H9 (cell line): Measurements from ENCODE around the gene NEK7. TPM values are rescaled to one million over a fixed set of nuclear protein-coding genes. Genes with fewer than 3 reads are reported as not detected.
A peak's percentile ranks its signal among the peaks of the same experiment; 100 is the strongest.

Experiments used
- DNase-seq: peaks from one replicate; pipeline ENCODE4 v3.0.0-alpha.2; 2017
- H2AFZ ChIP-seq: one replicate; pipeline ENCODE4 v1.6.1; 2013; ENCODE audit warnings: mild to moderate bottlenecking, low read length, control low read depth, moderate library complexity
- H2AK5ac ChIP-seq: 2 replicates; pipeline ENCODE4 v1.6.1; 2013; ENCODE audit warnings: low read length, control low read depth, mixed read lengths; ENCODE audit not compliant: insufficient read length
- H2BK120ac ChIP-seq: one replicate; pipeline ENCODE4 v1.6.1; 2013; ENCODE audit warnings: low read depth, mild to moderate bottlenecking, low read length, control low read depth, inconsistent platforms; ENCODE audit not compliant: poor library complexity, severe bottlenecking
- H2BK12ac ChIP-seq: 2 replicates; pipeline ENCODE4 v1.6.1; 2013; ENCODE audit warnings: low read length, control low read depth, mixed read lengths, low read depth; ENCODE audit not compliant: insufficient read length
- H2BK15ac ChIP-seq: 2 replicates; pipeline ENCODE4 v1.6.1; 2013; ENCODE audit warnings: low read depth, low read length, control low read depth
- H2BK20ac ChIP-seq: one replicate; pipeline ENCODE4 v1.6.1; 2013; ENCODE audit warnings: low read depth, mild to moderate bottlenecking, low read length, control low read depth, inconsistent platforms; ENCODE audit not compliant: poor library complexity, severe bottlenecking
- H2BK5ac ChIP-seq: 2 replicates; pipeline ENCODE4 v1.6.1; 2013; ENCODE audit warnings: low read length, control low read depth, mixed read lengths; ENCODE audit not compliant: insufficient read length
- H3K14ac ChIP-seq: 2 replicates; pipeline ENCODE4 v1.6.1; 2013; ENCODE audit warnings: low read length, control low read depth; ENCODE audit not compliant: insufficient read depth
- H3K18ac ChIP-seq: 2 replicates; pipeline ENCODE4 v1.6.1; 2013; ENCODE audit warnings: low read depth, mild to moderate bottlenecking, mixed read lengths, low read length, control low read depth; ENCODE audit not compliant: insufficient read length
- H3K23ac ChIP-seq: 2 replicates; pipeline ENCODE4 v1.6.1; 2013; ENCODE audit warnings: low read length, control low read depth, mixed read lengths, low read depth; ENCODE audit not compliant: insufficient read length
- H3K23me2 ChIP-seq: 2 replicates; pipeline ENCODE4 v1.6.1; 2013; ENCODE audit warnings: low read depth, mild to moderate bottlenecking, mixed read lengths, low read length, control low read depth; ENCODE audit not compliant: insufficient read length, poor library complexity, severe bottlenecking
- H3K27ac ChIP-seq: 2 replicates; pipeline ENCODE4 v1.5.1; 2013; ENCODE audit warnings: low read length, control low read depth, mixed read lengths, low read depth; ENCODE audit not compliant: insufficient read length
- H3K27me3 ChIP-seq: 2 replicates; pipeline ENCODE4 v1.6.1; 2013; ENCODE audit warnings: low read length, control low read depth, inconsistent platforms; ENCODE audit not compliant: insufficient read depth
- H3K4ac ChIP-seq: 2 replicates; pipeline ENCODE4 v1.6.1; 2013; ENCODE audit warnings: low read depth, mild to moderate bottlenecking, control low read depth, inconsistent platforms, low read length, moderate library complexity
- H3K4me1 ChIP-seq: 2 replicates; pipeline ENCODE4 v1.6.1; 2013; ENCODE audit warnings: low read length, control low read depth, inconsistent platforms; ENCODE audit not compliant: insufficient read depth
- H3K4me2 ChIP-seq: 2 replicates; pipeline ENCODE4 v1.6.1; 2013; ENCODE audit warnings: low read length, control low read depth, mixed read lengths; ENCODE audit not compliant: insufficient read length, insufficient read depth
- H3K56ac ChIP-seq: 2 replicates; pipeline ENCODE4 v1.6.1; 2013; ENCODE audit warnings: low read depth, mild to moderate bottlenecking, mixed read lengths, low read length, control low read depth; ENCODE audit not compliant: insufficient read length
- H3K79me1 ChIP-seq: 2 replicates; pipeline ENCODE4 v1.6.1; 2013; ENCODE audit warnings: low read depth, mild to moderate bottlenecking, moderate library complexity, low read length, control low read depth, inconsistent platforms; ENCODE audit not compliant: insufficient read depth, poor library complexity, severe bottlenecking
- H3K79me2 ChIP-seq: 2 replicates; pipeline ENCODE4 v1.6.1; 2013; ENCODE audit warnings: low read length, control low read depth, inconsistent platforms; ENCODE audit not compliant: insufficient read depth
- H3K9ac ChIP-seq: 2 replicates; pipeline ENCODE4 v1.6.1; 2013; ENCODE audit warnings: low read length, control low read depth, mixed read lengths; ENCODE audit not compliant: insufficient read length; ENCODE audit errors: extremely low read depth
- H3K9me3 ChIP-seq: one replicate; pipeline ENCODE4 v1.6.1; 2013; ENCODE audit warnings: low read depth, low read length, inconsistent platforms; ENCODE audit not compliant: control insufficient read depth
- H3T11ph ChIP-seq: one replicate; pipeline ENCODE4 v1.6.1; 2013; ENCODE audit warnings: mild to moderate bottlenecking, low read length, control low read depth, inconsistent platforms
- H4K20me1 ChIP-seq: one replicate; pipeline ENCODE4 v1.6.1; 2013; ENCODE audit not compliant: control insufficient read depth, insufficient read length, insufficient read depth
- H4K5ac ChIP-seq: 2 replicates; pipeline ENCODE4 v1.6.1; 2013; ENCODE audit warnings: low read depth, mild to moderate bottlenecking, mixed read lengths, low read length, control low read depth; ENCODE audit not compliant: insufficient read length
- H4K8ac ChIP-seq: replicated peaks from 2 replicates; pipeline ENCODE4 v1.6.1; 2013; ENCODE audit warnings: low read length, control low read depth, mixed read lengths, low read depth; ENCODE audit not compliant: insufficient read length
- H4K91ac ChIP-seq: 2 replicates; pipeline ENCODE4 v1.6.1; 2013; ENCODE audit warnings: low read depth, mild to moderate bottlenecking, moderate library complexity, mixed read lengths, low read length, control low read depth; ENCODE audit not compliant: insufficient read length
- H3K27ac Mint-ChIP-seq, 3 experiments: 2 replicates in 2 of 3; 3 replicates in 1 of 3; pipeline ENCODE4 v1.8.0; 2020 to 2021; ENCODE audit warnings: mixed read lengths in 3 of 3, mild to moderate bottlenecking in 1 of 3, moderate library complexity in 1 of 3
- H3K27me3 Mint-ChIP-seq: 2 replicates; pipeline ENCODE4 v1.8.0; 2021; ENCODE audit warnings: low read depth, mild to moderate bottlenecking, moderate library complexity, mixed read lengths
- H3K36me3 Mint-ChIP-seq, 3 experiments: 2 replicates in 2 of 3; 3 replicates in 1 of 3; pipeline ENCODE4 v1.8.0; 2020 to 2021; ENCODE audit warnings: low read depth in 3 of 3, mixed read lengths in 3 of 3; ENCODE audit not compliant: insufficient read depth in 1 of 3
- H3K4me1 Mint-ChIP-seq, 2 experiments: 2 replicates each; pipeline ENCODE4 v1.8.0; 2020; ENCODE audit warnings: mixed read lengths in 2 of 2
- H3K4me3 Mint-ChIP-seq, 2 experiments: 2 replicates in 1 of 2; 3 replicates in 1 of 2; pipeline ENCODE4 v1.8.0; 2020 to 2021; ENCODE audit warnings: mild to moderate bottlenecking in 2 of 2, mixed read lengths in 2 of 2, moderate library complexity in 1 of 2
- H3K9me3 Mint-ChIP-seq, 2 experiments: 2 replicates in 1 of 2; 3 replicates in 1 of 2; pipeline ENCODE4 v1.8.0; 2020; ENCODE audit warnings: mild to moderate bottlenecking in 2 of 2, mixed read lengths in 2 of 2, moderate library complexity in 1 of 2
- CTCF ChIP-seq: fragments of 200-600 bp; sonication (generic); conservative IDR thresholded peaks from 3 replicates; pipeline ENCODE4 v1.8.0; 2021; ENCODE audit warnings: antibody characterized with exemption, mild to moderate bottlenecking
- WGBS: extraction: QIAGEN DNeasy Blood & Tissue Kit; methylation state at CpG from one replicate; pipeline ENCODE4 v1.1.7; 2013; ENCODE audit warnings: missing lambda C conversion rate, low lambda C conversion rate, mixed read lengths; ENCODE audit not compliant: insufficient read length; ENCODE audit errors: extremely low coverage; 5-methylcytosine and 5-hydroxymethylcytosine counted together
- total RNA-seq: library from RNA; stranded (reverse); gene quantifications from 2 replicates; pipeline ENCODE4 v1.2.1, GENCODE V29; 2021

NEK7 gene
- total RNA-seq, 1 experiment from 2014 or later: 9.6 TPM

- Mint-ChIP-seq H3K36me3 (no peaks in the 10 kb centered on the region), H3K9me3 (peaks cover 0 to 2% of the 10 kb centered on the region in 2 experiments; a peak in 1 of 5 replicates), H3K4me1 (peaks cover 8 to 13% of the 10 kb centered on the region in 2 experiments), H3K27ac (no peak overlapping the region), H3K4me3 (no peak overlapping the region), H3K27me3 (no peaks in the 10 kb centered on the region)
- no peaks in the 10 kb centered on the region for H3K79me2 ChIP-seq
- no peak overlapping the region for H4K5ac ChIP-seq
- peak overlapping the region; percentile 17 for H3K27ac ChIP-seq
- H3K23me2 ChIP-seq: no peaks in the 10 kb centered on the region
- no peak overlapping the region for H4K8ac ChIP-seq
- WGBS: no CpG with 5 or more reads among the region's 2 CpGs
- no peak overlapping the region for H2BK15ac ChIP-seq
- no peak overlapping the region for H2BK120ac ChIP-seq
- H2BK20ac ChIP-seq: no peak overlapping the region
- no peak overlapping the region for H2AFZ ChIP-seq
- no peak for DNase-seq
- H3K18ac ChIP-seq: no peak overlapping the region
- H2BK5ac ChIP-seq: no peak overlapping the region
- H3K9me3 ChIP-seq: no peaks in the 10 kb centered on the region
- H3K9ac ChIP-seq: no peak overlapping the region
- H3K4me2 ChIP-seq: no peak overlapping the region
- no peak overlapping the region for H2AK5ac ChIP-seq
- no peak overlapping the region for H3K23ac ChIP-seq
- H3K27me3 ChIP-seq: no peaks in the 10 kb centered on the region
- no peaks in the 10 kb centered on the region for H3K79me1 ChIP-seq
- no peak overlapping the region for H3K56ac ChIP-seq
- H4K91ac ChIP-seq: no peak overlapping the region
- no peak overlapping the region for H2BK12ac ChIP-seq
- TF ChIP-seq CTCF: no peak
- H3T11ph ChIP-seq: no peak overlapping the region
- no peak overlapping the region for H3K4ac ChIP-seq
- peaks cover 6% of the 10 kb centered on the region; the same call in 1 of the 2 replicates for H3K4me1 ChIP-seq
- no peaks in the 10 kb centered on the region for H4K20me1 ChIP-seq
- no peak overlapping the region for H3K14ac ChIP-seq
These were observed 88.6 kb downstream of the NEK7 start for GRCh38 chr1:198245379-198245778.
